K562 (cell line): ENCODE measurements around the gene MINDY4B. TPM values are rescaled to one million over a fixed set of nuclear protein-coding genes. Genes with fewer than 3 reads are reported as not detected.

Experiments
- ATAC-seq: fragments of 200-7000 bp; cut with Tn5 transposase; 3 replicates; pipeline ENCODE4 v1.9.1; 2020; ENCODE audit warnings: moderate library complexity
- BruUV-seq: library from RNA; stranded (reverse); fragments of 400-500 nt; replicated peaks from 2 replicates; lab custom pipeline; 2021; lab: Mats Ljungman, UMichigan
- CTCF ChIA-PET: fragments of 300-600 bp; formaldehyde crosslinking; extraction: SDS; loops from one replicate; lab custom pipeline; 2021; ENCODE audit warnings: low intra/inter-chr PET ratio; lab: Yijun Ruan, JAX
- POLR2A ChIA-PET: fragments of 300-600, 350-650 bp; sonication (Branson Sonifier 250); formaldehyde crosslinking; extraction: SDS; loops from one replicate; lab custom pipeline; 2021; ENCODE audit warnings: antibody characterized with exemption, inconsistent platforms; lab: Yijun Ruan, JAX
- DNase-seq, 4 experiments: peaks; one replicate each; pipeline versions ENCODE4 v3.0.0 to v3.0.0-alpha.2; 2011 to 2018; ENCODE audit warnings: low spot score in 3 of 4, mixed read lengths in 3 of 4; ENCODE audit errors: extremely low read depth in 1 of 4
- FAIRE-seq: peaks from 2 replicates; lab custom pipeline; 2011; peaks lifted over from hg19 to GRCh38; lab: Jason Lieb, UNC
- H2AFZ ChIP-seq: 2 replicates; pipeline ENCODE4 v1.6.0; 2011; ENCODE audit warnings: low read depth, low read length, control low read depth, inconsistent platforms
- H3K27ac ChIP-seq: fragments of 200-600 bp; 3 replicates; pipeline ENCODE4 v1.8.0; 2011; ENCODE audit warnings: low read depth, mild to moderate bottlenecking, control low read depth, inconsistent platforms, low read length, moderate library complexity, mixed read lengths; ENCODE audit errors: extremely low read depth
- H3K27me3 ChIP-seq, 2 experiments: fragments of 300-600 bp in 1 of 2; 2 replicates in 1 of 2; 3 replicates in 1 of 2; pipeline versions ENCODE4 v1.6.0 to v1.8.0; 2011; ENCODE audit warnings: inconsistent platforms in 2 of 2, low read length in 2 of 2, mild to moderate bottlenecking in 1 of 2, mixed read lengths in 1 of 2, moderate library complexity in 1 of 2; ENCODE audit not compliant: control insufficient read depth in 2 of 2, insufficient read depth in 2 of 2
- H3K36me3 ChIP-seq: fragments of 300-600 bp; 3 replicates; pipeline ENCODE4 v1.8.0; 2011; ENCODE audit warnings: mild to moderate bottlenecking, low read length, inconsistent platforms; ENCODE audit not compliant: control insufficient read depth, insufficient read depth
- H3K4me1 ChIP-seq, 2 experiments: fragments of 200-600 bp in 1 of 2; replicated peaks in 1 of 2; 2 replicates in 1 of 2; 3 replicates in 1 of 2; pipeline versions ENCODE4 v1.5.1 to v1.8.0; 2011; ENCODE audit warnings: inconsistent platforms in 2 of 2, low read length in 2 of 2, mild to moderate bottlenecking in 1 of 2, mixed read lengths in 1 of 2, moderate library complexity in 1 of 2; ENCODE audit not compliant: control insufficient read depth in 2 of 2, insufficient read depth in 2 of 2
- H3K4me2 ChIP-seq: 2 replicates; pipeline ENCODE4 v1.6.1; 2011; ENCODE audit warnings: low read length, control low read depth, inconsistent platforms, mixed read lengths; ENCODE audit not compliant: insufficient read depth
- H3K4me3 ChIP-seq: fragments of 200-600 bp; sonication (generic), shearing (Covaris generic); 2 replicates; pipeline ENCODE4 v1.5.1; 2016; ENCODE audit warnings: control low read depth, inconsistent platforms
- H3K79me2 ChIP-seq: fragments of 200-600 bp; 3 replicates; pipeline ENCODE4 v1.8.0; 2011; ENCODE audit warnings: low read length, inconsistent platforms; ENCODE audit not compliant: control insufficient read depth, insufficient read depth
- H3K9ac ChIP-seq, 2 experiments: 2 replicates each; pipeline versions ENCODE4 v1.6.0 to v1.6.1; 2011; ENCODE audit warnings: low read depth in 2 of 2, low read length in 2 of 2, control low read depth in 1 of 2, inconsistent platforms in 1 of 2, mild to moderate bottlenecking in 1 of 2, mixed read lengths in 1 of 2; ENCODE audit not compliant: insufficient read depth in 1 of 2
- H3K9me1 ChIP-seq: one replicate; pipeline ENCODE4 v1.6.0; 2011; ENCODE audit warnings: inconsistent platforms, mild to moderate bottlenecking, low read length, moderate library complexity; ENCODE audit not compliant: control insufficient read depth, insufficient read depth
- H3K9me3 ChIP-seq: replicated peaks from 2 replicates; pipeline ENCODE4 v1.5.1; 2011; ENCODE audit warnings: low read depth, low read length, inconsistent platforms; ENCODE audit not compliant: control insufficient read depth, insufficient read depth
- H4K20me1 ChIP-seq: replicated peaks from 2 replicates; pipeline ENCODE4 v1.6.1; 2011; ENCODE audit warnings: low read length, inconsistent platforms, mixed read lengths; ENCODE audit not compliant: control insufficient read depth, insufficient read depth
- BHLHE40 ChIP-seq: IDR thresholded peaks from 2 replicates; pipeline ENCODE4 v1.6.1; 2011; ENCODE audit warnings: low read length, improper control_type of control experiment
- MXD1 ChIP-seq: fragments of 250-450 bp; sonication (Bioruptor Pico); IDR thresholded peaks from 2 replicates; pipeline ENCODE4 v1.8.0; 2021; ENCODE audit warnings: borderline replicate concordance, mild to moderate bottlenecking, moderate library complexity; ENCODE audit not compliant: poor library complexity, severe bottlenecking
- NKRF ChIP-seq: fragments of 450-650 bp; IDR thresholded peaks from 2 replicates; pipeline ENCODE4 v1.6.1; 2016; ENCODE audit warnings: borderline replicate concordance
- PCBP2 ChIP-seq: fragments of 200-400 bp; formaldehyde crosslinking; IDR thresholded peaks from 2 replicates; pipeline ENCODE4 v1.6.1; 2018; ENCODE audit warnings: low read length, low read depth, mild to moderate bottlenecking, moderate library complexity; ENCODE audit not compliant: poor library complexity, severe bottlenecking
- TAF9B ChIP-seq: fragments of 450-650 bp; IDR thresholded peaks from 2 replicates; pipeline ENCODE4 v1.6.1; 2018; ENCODE audit warnings: mild to moderate bottlenecking; ENCODE audit not compliant: partially characterized antibody
- TARDBP ChIP-seq: fragments of 450-650 bp; IDR thresholded peaks from 2 replicates; pipeline ENCODE4 v1.6.1; 2016
- TEAD2 ChIP-seq: fragments of 450-650 bp; IDR thresholded peaks from 2 replicates; pipeline ENCODE4 v1.6.1; 2016; ENCODE audit warnings: missing genetic modification characterization, control low read depth, missing compliant biosample characterization
- ZNF140 ChIP-seq: fragments of 250-450 bp; sonication (Bioruptor Pico); IDR thresholded peaks from 2 replicates; pipeline ENCODE4 v1.8.0; 2021; ENCODE audit warnings: moderate library complexity, mild to moderate bottlenecking, inconsistent platforms
- ZNF146 ChIP-seq: IDR thresholded peaks from one replicate; pipeline ENCODE4 v1.6.1; 2018; ENCODE audit warnings: missing compliant biosample characterization; ENCODE audit not compliant: unreplicated experiment
- ZNF780A ChIP-seq: fragments of 250-450 bp; sonication (Bioruptor Pico); IDR thresholded peaks from 2 replicates; pipeline ENCODE4 v1.5.0; 2021; ENCODE audit warnings: mild to moderate bottlenecking
- WGBS: fragments of 100-300 bp; shearing (Covaris generic); methylation state at CpG from one replicate; pipeline ENCODE4 v1.1.6; 2016; ENCODE audit warnings: low coverage, mixed read lengths; ENCODE audit not compliant: insufficient coverage; ENCODE audit errors: missing lambda C conversion rate; 5-methylcytosine and 5-hydroxymethylcytosine counted together
- in situ Hi-C: fragments of 300-500 bp; cut with MboI; formaldehyde crosslinking; loops from 4 replicates; pipeline ENCODE4 v1.15.0; 2018; ENCODE audit warnings: inconsistent platforms, mixed read lengths
- intact Hi-C: fragments of 100-400 bp; cut with micrococcal nuclease; formaldehyde crosslinking; loops from 2 replicates; pipeline ENCODE4 v1.14.2; 2022
- polyA plus RNA-seq, 8 experiments: library from polyadenylated mRNA; depleted of rRNA in 4 of 8; stranded (reverse) in 5 of 8; unstranded in 3 of 8; fragments of >200 nt; fragmentation: Nextera tagmentation in 2 of 8; fragmentation: Illumina TruSeq in 1 of 8; extraction: Ambion mirVana in 2 of 8; extraction: Trizol in 1 of 8; gene quantifications; 2 replicates each; pipeline versions ENCODE4 v1.2.1 to v1.2.3, GENCODE V29; 2011 to 2014; ENCODE audit warnings: inconsistent platforms in 1 of 8, missing spikeins in 1 of 8
- total RNA-seq, 7 experiments: library from RNA; depleted of rRNA in 6 of 7; stranded (reverse); fragments of >200 nt in 6 of 7; fragmentation: Illumina TruSeq in 2 of 7; extraction: Trizol in 2 of 7; gene quantifications; 2 replicates each; pipeline versions ENCODE4 v1.2.1 to v1.2.3, GENCODE V29; 2011 to 2021; ENCODE audit warnings: low replicate concordance in 1 of 7
- TF ChIP-seq, protein P1 (sequence below): sonication (generic); formaldehyde crosslinking; IDR thresholded peaks from 2 replicates; pipeline ENCODE4 v1.8.0; 2023; ENCODE audit warnings: mild to moderate bottlenecking, missing genetic modification reagents
- TF ChIP-seq, protein P2 (sequence below): fragments of 450-650 bp; IDR thresholded peaks from 2 replicates; pipeline ENCODE4 v1.6.1; 2017; ENCODE audit warnings: antibody characterized with exemption

The MINDY4B gene
- total and polyA plus RNA-seq, 9 of the 15 experiments (the other 6 are each of a cell fraction or from before 2014, with no cell fraction given): not detected

GRCh38 chr3:150829408-150829807 lies 75.8 kb downstream of the MINDY4B start:
- no peak overlapping the region for H2AFZ ChIP-seq
- ATAC-seq (no peak), DNase-seq (no peak), FAIRE-seq (no peak)
- 0% methylated on average over 6 of the region's 6 CpGs for WGBS
- no peaks in the 10 kb centered on the region for H3K36me3 ChIP-seq
- H3K4me3 ChIP-seq: no peak overlapping the region
- no peak overlapping the region for H3K4me2 ChIP-seq
- in situ Hi-C loops: no loop called here
- POLR2A ChIA-PET: no interaction called here
- no peaks in the 10 kb centered on the region for H3K9me3 ChIP-seq
- intact Hi-C loops: no loop called here
- H3K9ac ChIP-seq: no peak overlapping the region
- BruUV-seq: no TSS peak
- H3K9me1 ChIP-seq: no peaks in the 10 kb centered on the region
- no peak overlapping the region for H3K27ac ChIP-seq
- TF ChIP-seq ZNF140 (CRISPR knock-in tag) (no peak), TARDBP (no peak), ZNF780A (CRISPR knock-in tag) (no peak), BHLHE40 (no peak), ZNF146 (CRISPR knock-in tag) (no peak), NKRF (no peak), TEAD2 (tag) (no peak), TAF9B (no peak), MXD1 (CRISPR knock-in tag) (no peak), PCBP2 (no peak)
- TF ChIP-seq, protein P1, sequence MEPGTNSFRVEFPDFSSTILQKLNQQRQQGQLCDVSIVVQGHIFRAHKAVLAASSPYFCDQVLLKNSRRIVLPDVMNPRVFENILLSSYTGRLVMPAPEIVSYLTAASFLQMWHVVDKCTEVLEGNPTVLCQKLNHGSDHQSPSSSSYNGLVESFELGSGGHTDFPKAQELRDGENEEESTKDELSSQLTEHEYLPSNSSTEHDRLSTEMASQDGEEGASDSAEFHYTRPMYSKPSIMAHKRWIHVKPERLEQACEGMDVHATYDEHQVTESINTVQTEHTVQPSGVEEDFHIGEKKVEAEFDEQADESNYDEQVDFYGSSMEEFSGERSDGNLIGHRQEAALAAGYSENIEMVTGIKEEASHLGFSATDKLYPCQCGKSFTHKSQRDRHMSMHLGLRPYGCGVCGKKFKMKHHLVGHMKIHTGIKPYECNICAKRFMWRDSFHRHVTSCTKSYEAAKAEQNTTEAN: no peak
- TF ChIP-seq, protein P2, sequence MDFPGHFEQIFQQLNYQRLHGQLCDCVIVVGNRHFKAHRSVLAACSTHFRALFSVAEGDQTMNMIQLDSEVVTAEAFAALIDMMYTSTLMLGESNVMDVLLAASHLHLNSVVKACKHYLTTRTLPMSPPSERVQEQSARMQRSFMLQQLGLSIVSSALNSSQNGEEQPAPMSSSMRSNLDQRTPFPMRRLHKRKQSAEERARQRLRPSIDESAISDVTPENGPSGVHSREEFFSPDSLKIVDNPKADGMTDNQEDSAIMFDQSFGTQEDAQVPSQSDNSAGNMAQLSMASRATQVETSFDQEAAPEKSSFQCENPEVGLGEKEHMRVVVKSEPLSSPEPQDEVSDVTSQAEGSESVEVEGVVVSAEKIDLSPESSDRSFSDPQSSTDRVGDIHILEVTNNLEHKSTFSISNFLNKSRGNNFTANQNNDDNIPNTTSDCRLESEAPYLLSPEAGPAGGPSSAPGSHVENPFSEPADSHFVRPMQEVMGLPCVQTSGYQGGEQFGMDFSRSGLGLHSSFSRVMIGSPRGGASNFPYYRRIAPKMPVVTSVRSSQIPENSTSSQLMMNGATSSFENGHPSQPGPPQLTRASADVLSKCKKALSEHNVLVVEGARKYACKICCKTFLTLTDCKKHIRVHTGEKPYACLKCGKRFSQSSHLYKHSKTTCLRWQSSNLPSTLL: no peak
- TF ChIP-seq, all 486 proteins: peak for 0
- Histone ChIP-seq H3K4me1 (no peaks in the 10 kb centered on the region; a peak in 1 of 5 replicates), H3K79me2 (no peaks in the 10 kb centered on the region), H3K27me3 (peaks cover 21 to 30% of the 10 kb centered on the region in 2 experiments), H4K20me1 (no peaks in the 10 kb centered on the region)
- CTCF ChIA-PET: interaction anchor here (0.6 kb wide), 1 partner anchor 50 kb away, joined by 3 read pairs; no protein-coding TSS in a partner anchor
